ENCODE results near the gene ABHD3. TPM values are rescaled to one million over a fixed set of nuclear protein-coding genes. Genes with fewer than 3 reads are reported as not detected.

The ABHD3 gene
- total and polyA plus RNA-seq, 9 donors, result 4.8 to 14.3 (median 11.2) TPM

GRCh38 chr18:21662581-21662980, 42.0 kb downstream of the ABHD3 start:
- no peak overlapping the region for H3K27ac ChIP-seq
- TF ChIP-seq CTCF (IDR thresholded peaks at IDR 0.05), result no peak
- TF ChIP-seq EP300 (IDR thresholded peaks at IDR 0.05), result no peak
- 96% methylated on average over 9 of the region's 9 CpGs for WGBS, 3 donors
- intact Hi-C loops (cut with DNase I), result no loop called here
- DNase-seq, result no peak
- H3K9me3 ChIP-seq, result no peaks in the 10 kb centered on the region
- H3K36me3 ChIP-seq, result no peaks in the 10 kb centered on the region
- no peak overlapping the region for H3K4me3 ChIP-seq
- no peaks in the 10 kb centered on the region for H3K4me1 ChIP-seq (ENCODE audit: insufficient read depth)
- H3K27me3 ChIP-seq, result no peaks in the 10 kb centered on the region

GRCh38 chr18:21660078-21660477, 44.5 kb downstream of the ABHD3 start:
- WGBS, 3 donors, result 67 to 84% (median 74%) methylated on average over 2 of the region's 2 CpGs
- Histone ChIP-seq H3K27ac (no peak overlapping the region), H3K4me1 (ENCODE audit: insufficient read depth) (no peaks in the 10 kb centered on the region), H3K27me3 (no peaks in the 10 kb centered on the region), H3K9me3 (no peaks in the 10 kb centered on the region), H3K4me3 (no peak overlapping the region), H3K36me3 (no peaks in the 10 kb centered on the region)
- intact Hi-C loops (cut with DNase I), result no loop called here
- no peak for DNase-seq
- TF ChIP-seq CTCF (IDR thresholded peaks at IDR 0.05) (no peak), EP300 (IDR thresholded peaks at IDR 0.05) (no peak), POLR2A (IDR thresholded peaks at IDR 0.05) (no peak)

GRCh38 chr18:21656402-21656801, 48.2 kb downstream of the ABHD3 start:
- Histone ChIP-seq H3K36me3 (no peaks in the 10 kb centered on the region), H3K27me3 (no peaks in the 10 kb centered on the region), H3K9me3 (no peaks in the 10 kb centered on the region), H3K4me1 (ENCODE audit: insufficient read depth) (no peaks in the 10 kb centered on the region), H3K27ac (no peak overlapping the region), H3K4me3 (no peak overlapping the region)
- TF ChIP-seq POLR2A (IDR thresholded peaks at IDR 0.05) (no peak), CTCF (IDR thresholded peaks at IDR 0.05) (no peak), EP300 (IDR thresholded peaks at IDR 0.05) (no peak)
- intact Hi-C loops (cut with DNase I), result no loop called here
- DNase-seq, result no peak

- Histone ChIP-seq H3K27ac (no peak overlapping the region), H3K36me3 (no peaks in the 10 kb centered on the region), H3K4me1 (ENCODE audit: insufficient read depth) (no peaks in the 10 kb centered on the region), H3K4me3 (no peak overlapping the region), H3K27me3 (no peaks in the 10 kb centered on the region), H3K9me3 (no peaks in the 10 kb centered on the region)
- no peak for DNase-seq
- no peak for TF ChIP-seq EP300 (IDR thresholded peaks at IDR 0.05)
- no peak for TF ChIP-seq POLR2A (IDR thresholded peaks at IDR 0.05)
- TF ChIP-seq CTCF (IDR thresholded peaks at IDR 0.05), result no peak
- intact Hi-C loops (cut with DNase I), result no loop called here
- 96 to 98% (median 98%) methylated on average over 3 of the region's 3 CpGs for WGBS, 3 donors
Measured at GRCh38 chr18:21653361-21653760, 51.2 kb downstream of the ABHD3 start.

GRCh38 chr18:21652073-21652472, 52.5 kb downstream of the ABHD3 start:
- Histone ChIP-seq H3K4me3 (no peak overlapping the region), H3K27ac (no peak overlapping the region), H3K36me3 (no peaks in the 10 kb centered on the region), H3K9me3 (no peaks in the 10 kb centered on the region), H3K27me3 (no peaks in the 10 kb centered on the region), H3K4me1 (ENCODE audit: insufficient read depth) (no peaks in the 10 kb centered on the region)
- WGBS, 3 donors, result 97 to 98% (median 98%) methylated on average over 4 of the region's 4 CpGs
- DNase-seq, result no peak
- TF ChIP-seq POLR2A (IDR thresholded peaks at IDR 0.05) (no peak), CTCF (IDR thresholded peaks at IDR 0.05) (no peak), EP300 (IDR thresholded peaks at IDR 0.05) (no peak)
- intact Hi-C loops (cut with DNase I), result no loop called here
